Liver (tissue), 9 donors: Measurements from ENCODE around the gene OFD1. TPM values are rescaled to one million over a fixed set of nuclear protein-coding genes. Genes with fewer than 3 reads are reported as not detected.
A peak's percentile ranks its signal among the peaks of the same experiment; 100 is the strongest.

Experiments used
- DNase-seq: peaks from one replicate; pipeline ENCODE4 v3.0.0-alpha.2; 2017; ENCODE audit warnings: low spot score
- H3K27ac ChIP-seq, 2 donors: one replicate each; pipeline ENCODE4 v1.7.0; 2013; ENCODE audit warnings: inconsistent platforms in 2 of 2, low read length in 2 of 2, control low read depth in 1 of 2, low read depth in 1 of 2, mild to moderate bottlenecking in 1 of 2
- H3K27me3 ChIP-seq, 4 donors: one replicate each; pipeline versions ENCODE4 v1.6.1 to v1.7.0; 2013; ENCODE audit warnings: low read length in 3 of 4, inconsistent platforms in 1 of 4, mild to moderate bottlenecking in 1 of 4, moderate library complexity in 1 of 4; ENCODE audit not compliant: control insufficient read depth in 4 of 4, insufficient read depth in 4 of 4
- H3K36me3 ChIP-seq, 4 donors: one replicate each; pipeline versions ENCODE4 v1.6.1 to v1.7.0; 2013; ENCODE audit warnings: low read length in 3 of 4, mild to moderate bottlenecking in 3 of 4, low read depth in 1 of 4, moderate library complexity in 1 of 4; ENCODE audit not compliant: control insufficient read depth in 4 of 4, insufficient read depth in 3 of 4
- H3K4me1 ChIP-seq, 4 donors: one replicate each; pipeline versions ENCODE4 v1.6.1 to v1.7.0; 2013; ENCODE audit warnings: low read length in 3 of 4, mild to moderate bottlenecking in 3 of 4, moderate library complexity in 1 of 4; ENCODE audit not compliant: control insufficient read depth in 4 of 4, insufficient read depth in 4 of 4
- H3K4me3 ChIP-seq, 3 donors: one replicate each; pipeline versions ENCODE4 v1.6.1 to v1.7.0; 2013; ENCODE audit warnings: low read length in 3 of 3, control low read depth in 1 of 3, low read depth in 1 of 3, mild to moderate bottlenecking in 1 of 3
- H3K9ac ChIP-seq, 2 donors: one replicate each; pipeline ENCODE4 v1.7.0; 2013; ENCODE audit warnings: low read length in 2 of 2, mild to moderate bottlenecking in 2 of 2, moderate library complexity in 2 of 2, control low read depth in 1 of 2, low read depth in 1 of 2
- H3K9me3 ChIP-seq, 4 donors: one replicate each; pipeline versions ENCODE4 v1.6.1 to v1.7.0; 2013; ENCODE audit warnings: low read length in 3 of 4; ENCODE audit not compliant: control insufficient read depth in 4 of 4
- GABPA ChIP-seq, 2 donors: IDR thresholded peaks in 1 of 2; conservative IDR thresholded peaks in 1 of 2; 2 replicates each; pipeline ENCODE4 v1.6.1; 2016; ENCODE audit warnings: antibody characterized with exemption in 2 of 2, mild to moderate bottlenecking in 1 of 2, moderate library complexity in 1 of 2
- HNF4A ChIP-seq, 2 donors: conservative IDR thresholded peaks; 2 replicates each; pipeline ENCODE4 v1.6.1; 2016; ENCODE audit warnings: antibody characterized with exemption in 2 of 2, mild to moderate bottlenecking in 2 of 2
- RAD21 ChIP-seq, 2 donors: IDR thresholded peaks; 2 replicates each; pipeline ENCODE4 v1.6.1; 2016; ENCODE audit warnings: antibody characterized with exemption in 2 of 2, mild to moderate bottlenecking in 2 of 2
- TAF1 ChIP-seq: conservative IDR thresholded peaks from 2 replicates; pipeline ENCODE4 v1.6.1; 2016; ENCODE audit warnings: antibody characterized with exemption, mild to moderate bottlenecking
- YY1 ChIP-seq: IDR thresholded peaks from 2 replicates; pipeline ENCODE4 v1.6.1; 2016; ENCODE audit warnings: antibody characterized with exemption, mild to moderate bottlenecking
- WGBS: extraction: QIAGEN DNeasy Blood & Tissue Kit; methylation state at CpG from one replicate; pipeline ENCODE4 v1.1.7; 2013; 5-methylcytosine and 5-hydroxymethylcytosine counted together
- polyA plus RNA-seq, 2 donors: library from polyadenylated mRNA; stranded (reverse) in 1 of 2; unstranded in 1 of 2; fragments of 200-250 nt in 1 of 2; fragments of >200 nt in 1 of 2; fragmentation: Nextera tagmentation in 1 of 2; extraction: Ambion mirVana in 1 of 2; gene quantifications; one replicate each; pipeline versions ENCODE4 v1.2.1 to v1.2.3, GENCODE V29; 2013 to 2015
- total RNA-seq, 2 donors: library from RNA; depleted of rRNA; stranded (reverse); fragments of >200 nt; gene quantifications; one replicate each; pipeline ENCODE4 v1.2.3, GENCODE V29; 2014
- TF ChIP-seq, protein P1 (sequence below): IDR thresholded peaks from 2 replicates; pipeline ENCODE4 v1.6.1; 2016; ENCODE audit warnings: antibody characterized with exemption
- TF ChIP-seq, protein P2 (sequence below): IDR thresholded peaks from 2 replicates; pipeline ENCODE4 v1.6.1; 2016; ENCODE audit warnings: antibody characterized with exemption
- TF ChIP-seq, protein P3 (sequence below): IDR thresholded peaks from 2 replicates; pipeline ENCODE4 v1.6.1; 2016; ENCODE audit warnings: antibody characterized with exemption, mild to moderate bottlenecking
- TF ChIP-seq, protein P4 (sequence below): fragments of 150-350 bp; IDR thresholded peaks from 2 replicates; pipeline ENCODE4 v1.5.1; 2017; ENCODE audit warnings: improper control_type of control experiment, low read depth, low read length; ENCODE audit not compliant: missing input control
- TF ChIP-seq, protein P5 (sequence below): IDR thresholded peaks from 2 replicates; pipeline ENCODE4 v1.6.1; 2016; ENCODE audit warnings: antibody characterized with exemption
- donor health status: healthy.
- donor health status: healthy.
- donor health status: healthy.
- donor health status: healthy.
- donor health status: healthy.

The OFD1 gene
- total and polyA plus RNA-seq, 4 donors, result 2.9 to 15.7 (median 9.6) TPM

DNA sequence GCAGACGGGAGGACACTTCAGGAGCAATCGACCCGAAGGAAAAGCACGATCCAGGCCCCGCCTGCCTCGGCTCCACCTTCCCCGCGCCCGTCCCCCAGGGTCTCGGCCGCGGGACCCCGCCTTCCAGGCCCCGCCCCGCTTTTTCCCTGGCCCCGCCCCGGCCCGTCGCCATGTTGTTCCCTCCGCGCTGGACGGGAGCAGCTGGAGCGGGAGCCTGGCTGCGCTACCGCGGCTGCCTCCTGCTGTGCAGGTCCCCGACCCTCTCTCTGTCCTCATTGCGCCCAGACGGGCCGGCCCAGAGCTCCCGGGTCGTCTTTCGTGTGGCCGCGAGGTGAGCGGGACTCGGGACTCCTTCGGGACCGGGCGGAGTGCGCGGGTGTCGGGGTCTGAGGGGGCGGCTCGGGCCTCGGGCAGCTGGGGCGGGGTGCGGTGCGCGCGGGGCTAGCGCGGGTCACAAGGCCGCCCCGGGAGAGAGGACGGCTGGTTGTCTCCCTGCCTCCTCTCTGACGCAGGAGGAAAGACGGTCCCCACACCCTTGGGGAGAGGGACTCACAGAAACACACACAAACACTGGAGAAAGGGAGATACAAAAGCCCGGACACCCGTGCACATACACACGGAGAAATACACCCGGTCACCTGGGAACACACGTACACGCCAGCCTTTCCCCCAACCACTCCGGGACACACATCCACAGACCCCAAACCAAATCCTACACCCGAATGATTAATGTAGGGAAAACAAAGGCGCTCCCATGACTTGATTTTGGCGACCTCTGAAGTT lies 45.4 kb upstream of the OFD1 start, which contains the start of gene RAB9A:
Gene RAB9A, plus strand, starts transcription at position 171 of the 783 bp plus-strand sequence. CDS start 19,619 bp downstream, outside the sequence.
- H3K9me3 ChIP-seq, result no peaks in the 10 kb centered on the region
- H3K27me3 ChIP-seq, result no peaks in the 10 kb centered on the region
- peak within 1 kb of the TSS; percentile 70 to 84 (median 71) for H3K4me3 ChIP-seq
- TF ChIP-seq, protein P1, sequence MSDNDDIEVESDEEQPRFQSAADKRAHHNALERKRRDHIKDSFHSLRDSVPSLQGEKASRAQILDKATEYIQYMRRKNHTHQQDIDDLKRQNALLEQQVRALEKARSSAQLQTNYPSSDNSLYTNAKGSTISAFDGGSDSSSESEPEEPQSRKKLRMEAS, result no peak
- peak; percentile 93 for TF ChIP-seq YY1
- TF ChIP-seq, protein P2, sequence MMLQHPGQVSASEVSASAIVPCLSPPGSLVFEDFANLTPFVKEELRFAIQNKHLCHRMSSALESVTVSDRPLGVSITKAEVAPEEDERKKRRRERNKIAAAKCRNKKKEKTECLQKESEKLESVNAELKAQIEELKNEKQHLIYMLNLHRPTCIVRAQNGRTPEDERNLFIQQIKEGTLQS, result no peak
- peak; percentile 5 to 14 for TF ChIP-seq RAD21 (IDR thresholded peaks at IDR 0.05)
- TF ChIP-seq, protein P3, sequence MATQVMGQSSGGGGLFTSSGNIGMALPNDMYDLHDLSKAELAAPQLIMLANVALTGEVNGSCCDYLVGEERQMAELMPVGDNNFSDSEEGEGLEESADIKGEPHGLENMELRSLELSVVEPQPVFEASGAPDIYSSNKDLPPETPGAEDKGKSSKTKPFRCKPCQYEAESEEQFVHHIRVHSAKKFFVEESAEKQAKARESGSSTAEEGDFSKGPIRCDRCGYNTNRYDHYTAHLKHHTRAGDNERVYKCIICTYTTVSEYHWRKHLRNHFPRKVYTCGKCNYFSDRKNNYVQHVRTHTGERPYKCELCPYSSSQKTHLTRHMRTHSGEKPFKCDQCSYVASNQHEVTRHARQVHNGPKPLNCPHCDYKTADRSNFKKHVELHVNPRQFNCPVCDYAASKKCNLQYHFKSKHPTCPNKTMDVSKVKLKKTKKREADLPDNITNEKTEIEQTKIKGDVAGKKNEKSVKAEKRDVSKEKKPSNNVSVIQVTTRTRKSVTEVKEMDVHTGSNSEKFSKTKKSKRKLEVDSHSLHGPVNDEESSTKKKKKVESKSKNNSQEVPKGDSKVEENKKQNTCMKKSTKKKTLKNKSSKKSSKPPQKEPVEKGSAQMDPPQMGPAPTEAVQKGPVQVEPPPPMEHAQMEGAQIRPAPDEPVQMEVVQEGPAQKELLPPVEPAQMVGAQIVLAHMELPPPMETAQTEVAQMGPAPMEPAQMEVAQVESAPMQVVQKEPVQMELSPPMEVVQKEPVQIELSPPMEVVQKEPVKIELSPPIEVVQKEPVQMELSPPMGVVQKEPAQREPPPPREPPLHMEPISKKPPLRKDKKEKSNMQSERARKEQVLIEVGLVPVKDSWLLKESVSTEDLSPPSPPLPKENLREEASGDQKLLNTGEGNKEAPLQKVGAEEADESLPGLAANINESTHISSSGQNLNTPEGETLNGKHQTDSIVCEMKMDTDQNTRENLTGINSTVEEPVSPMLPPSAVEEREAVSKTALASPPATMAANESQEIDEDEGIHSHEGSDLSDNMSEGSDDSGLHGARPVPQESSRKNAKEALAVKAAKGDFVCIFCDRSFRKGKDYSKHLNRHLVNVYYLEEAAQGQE, result peak; percentile 41
- peak within 1 kb of the TSS; percentile 87 to 95 for H3K27ac ChIP-seq
- DNase-seq, result peak; percentile 87
- H3K36me3 ChIP-seq, result no peaks in the 10 kb centered on the region
- H3K4me1 ChIP-seq, result peaks cover 7 to 19% (median 14%) of the 10 kb centered on the region in 4 donors
- under 1% methylated on average over 68 of the region's 68 CpGs for WGBS
- H3K9ac ChIP-seq, result peak within 1 kb of the TSS; percentile 45 to 74

DNA sequence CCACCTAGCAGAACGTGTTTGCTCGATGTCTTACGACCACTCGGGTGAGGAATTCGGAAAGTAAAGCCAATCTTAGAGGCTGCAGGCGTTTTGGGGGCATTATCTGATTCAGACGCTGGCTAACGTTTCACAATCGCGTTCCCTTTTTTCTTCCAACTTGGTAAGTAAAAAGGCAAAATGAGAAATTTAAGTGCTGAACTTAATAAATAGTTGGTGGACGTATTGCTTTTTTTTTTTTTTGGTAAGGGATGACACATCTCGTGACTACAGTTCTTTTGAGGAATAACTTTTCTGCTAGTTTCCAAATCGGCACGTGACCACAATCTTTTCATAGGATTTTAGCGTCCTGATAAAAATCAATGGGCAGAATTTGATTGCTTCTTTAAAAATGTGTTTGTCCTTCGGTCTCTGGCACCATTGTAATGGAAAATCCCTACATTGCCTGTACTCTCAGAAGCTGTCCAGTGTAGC lies 44.8 kb upstream of the OFD1 start:
- under 1% methylated on average over 16 of the region's 16 CpGs for WGBS
- H3K27ac ChIP-seq, result peak overlapping the region; percentile 87 to 95
- TF ChIP-seq YY1 (peak; percentile 11), HNF4A (conservative IDR thresholded peaks at IDR 0.05) (peak in 1 of 2 donors; percentile 8), TAF1 (no peak)
- H3K9ac ChIP-seq, result peak overlapping the region; percentile 45 to 64
- no peak for DNase-seq
- no peaks in the 10 kb centered on the region for H3K9me3 ChIP-seq
- no peaks in the 10 kb centered on the region for H3K27me3 ChIP-seq
- H3K4me1 ChIP-seq, result peaks cover 7 to 20% (median 14%) of the 10 kb centered on the region in 4 donors
- peak overlapping the region; percentile 70 to 84 (median 71) for H3K4me3 ChIP-seq
- no peaks in the 10 kb centered on the region for H3K36me3 ChIP-seq

DNA sequence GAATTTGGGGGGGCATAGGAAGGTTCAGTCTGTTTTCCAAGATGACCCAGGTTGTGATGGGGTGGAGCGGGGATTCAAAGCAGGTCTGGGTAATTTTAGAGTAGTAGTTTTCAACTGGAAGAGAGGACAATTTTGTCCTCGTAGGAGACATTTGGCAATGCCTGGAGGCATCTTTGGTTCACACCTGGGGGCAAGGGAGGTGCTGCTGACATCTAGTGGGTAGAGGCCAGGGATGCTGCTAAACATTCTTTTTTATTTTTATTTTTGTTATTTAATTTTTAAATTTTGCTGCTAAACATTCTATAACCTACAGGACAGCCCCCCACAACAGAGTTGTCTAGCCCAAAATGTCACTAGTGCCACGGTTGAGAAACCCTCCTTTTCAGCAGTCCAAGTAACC lies 43.7 kb upstream of the OFD1 start:
- Histone ChIP-seq H3K9me3 (no peaks in the 10 kb centered on the region), H3K4me3 (no peak overlapping the region), H3K4me1 (peaks cover 7 to 22% (median 14%) of the 10 kb centered on the region in 4 donors), H3K9ac (no peak overlapping the region), H3K27me3 (no peaks in the 10 kb centered on the region), H3K27ac (no peak overlapping the region), H3K36me3 (no peaks in the 10 kb centered on the region)
- WGBS, result 69% methylated on average over 3 of the region's 3 CpGs
- no peak for DNase-seq
- TF ChIP-seq, protein P4, sequence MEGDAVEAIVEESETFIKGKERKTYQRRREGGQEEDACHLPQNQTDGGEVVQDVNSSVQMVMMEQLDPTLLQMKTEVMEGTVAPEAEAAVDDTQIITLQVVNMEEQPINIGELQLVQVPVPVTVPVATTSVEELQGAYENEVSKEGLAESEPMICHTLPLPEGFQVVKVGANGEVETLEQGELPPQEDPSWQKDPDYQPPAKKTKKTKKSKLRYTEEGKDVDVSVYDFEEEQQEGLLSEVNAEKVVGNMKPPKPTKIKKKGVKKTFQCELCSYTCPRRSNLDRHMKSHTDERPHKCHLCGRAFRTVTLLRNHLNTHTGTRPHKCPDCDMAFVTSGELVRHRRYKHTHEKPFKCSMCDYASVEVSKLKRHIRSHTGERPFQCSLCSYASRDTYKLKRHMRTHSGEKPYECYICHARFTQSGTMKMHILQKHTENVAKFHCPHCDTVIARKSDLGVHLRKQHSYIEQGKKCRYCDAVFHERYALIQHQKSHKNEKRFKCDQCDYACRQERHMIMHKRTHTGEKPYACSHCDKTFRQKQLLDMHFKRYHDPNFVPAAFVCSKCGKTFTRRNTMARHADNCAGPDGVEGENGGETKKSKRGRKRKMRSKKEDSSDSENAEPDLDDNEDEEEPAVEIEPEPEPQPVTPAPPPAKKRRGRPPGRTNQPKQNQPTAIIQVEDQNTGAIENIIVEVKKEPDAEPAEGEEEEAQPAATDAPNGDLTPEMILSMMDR, result no peak
- TF ChIP-seq HNF4A (conservative IDR thresholded peaks at IDR 0.05) (no peak), GABPA (IDR thresholded peaks at IDR 0.05 in 1 of 2, conservative IDR thresholded peaks at IDR 0.05 in 1 of 2) (no peak), TAF1 (no peak)
- TF ChIP-seq, protein P5, sequence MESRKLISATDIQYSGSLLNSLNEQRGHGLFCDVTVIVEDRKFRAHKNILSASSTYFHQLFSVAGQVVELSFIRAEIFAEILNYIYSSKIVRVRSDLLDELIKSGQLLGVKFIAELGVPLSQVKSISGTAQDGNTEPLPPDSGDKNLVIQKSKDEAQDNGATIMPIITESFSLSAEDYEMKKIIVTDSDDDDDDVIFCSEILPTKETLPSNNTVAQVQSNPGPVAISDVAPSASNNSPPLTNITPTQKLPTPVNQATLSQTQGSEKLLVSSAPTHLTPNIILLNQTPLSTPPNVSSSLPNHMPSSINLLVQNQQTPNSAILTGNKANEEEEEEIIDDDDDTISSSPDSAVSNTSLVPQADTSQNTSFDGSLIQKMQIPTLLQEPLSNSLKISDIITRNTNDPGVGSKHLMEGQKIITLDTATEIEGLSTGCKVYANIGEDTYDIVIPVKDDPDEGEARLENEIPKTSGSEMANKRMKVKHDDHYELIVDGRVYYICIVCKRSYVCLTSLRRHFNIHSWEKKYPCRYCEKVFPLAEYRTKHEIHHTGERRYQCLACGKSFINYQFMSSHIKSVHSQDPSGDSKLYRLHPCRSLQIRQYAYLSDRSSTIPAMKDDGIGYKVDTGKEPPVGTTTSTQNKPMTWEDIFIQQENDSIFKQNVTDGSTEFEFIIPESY, result no peak
- TF ChIP-seq, protein P3, result no peak
